ENCODE data around the gene CCDC38.

CCDC38 gene

GRCh38 chr12:95956557-95957145 is 14.2 kb upstream of the CCDC38 start:
- H3K4me2 ChIP-seq (ENCODE audit: low read length) = no peak overlapping the region
- no peak for DNase-seq

GRCh38 chr12:95955549-95956159 is 13.2 kb upstream of the CCDC38 start:
- no peak overlapping the region for H3K56ac ChIP-seq (ENCODE audit: low read length)
- no peak overlapping the region for H2BK120ac ChIP-seq (ENCODE audit: low read depth, low read length)
- H3K36me3 ChIP-seq (ENCODE audit: control insufficient read depth, insufficient read depth, low read length) = no peaks in the 10 kb centered on the region
- H2BK15ac ChIP-seq (replicated peaks; ENCODE audit: low read depth) = no peak overlapping the region
- H3K4me2 ChIP-seq (ENCODE audit: low read length) = no peak overlapping the region
- DNase-seq = no peak
- H4K8ac ChIP-seq (ENCODE audit: low read depth, low read length) = no peak overlapping the region
- H3K18ac ChIP-seq (ENCODE audit: low read length) = no peak overlapping the region
- WGBS (ENCODE audit: extremely low coverage, insufficient coverage, low lambda C conversion rate) = no CpG with 5 or more reads among the region's 7 CpGs
- H4K5ac ChIP-seq (ENCODE audit: low read length) = no peak overlapping the region
- no peak overlapping the region for H3K23ac ChIP-seq (ENCODE audit: low read length)
- H3K79me2 ChIP-seq (ENCODE audit: control insufficient read depth, insufficient read depth, low read length) = no peaks in the 10 kb centered on the region
- H3K27ac ChIP-seq (ENCODE audit: low read depth, low read length) = no peak overlapping the region
- H3K4me1 ChIP-seq (ENCODE audit: control insufficient read depth, low read depth, low read length) = no peaks in the 10 kb centered on the region
- H3K27me3 ChIP-seq (ENCODE audit: insufficient read depth, low read length, poor library complexity) = no peaks in the 10 kb centered on the region
- H3K4me3 ChIP-seq (ENCODE audit: low read length) = no peak overlapping the region
- no peak overlapping the region for H2BK5ac ChIP-seq (ENCODE audit: low read length)
- H3K9ac ChIP-seq (ENCODE audit: low read length) = no peak overlapping the region
- no peak overlapping the region for H3K4ac ChIP-seq (ENCODE audit: low read depth, low read length)
- H2AK5ac ChIP-seq (ENCODE audit: low read length) = no peak overlapping the region
- H3K79me1 ChIP-seq (ENCODE audit: low read length) = no peaks in the 10 kb centered on the region

More at GRCh38 chr12:95956557-95957145, 14.2 kb upstream of the CCDC38 start:
- H4K8ac ChIP-seq (ENCODE audit: low read depth, low read length) = no peak overlapping the region
- WGBS (ENCODE audit: extremely low coverage, insufficient coverage, low lambda C conversion rate) = no CpG with 5 or more reads among the region's 27 CpGs
- H2BK15ac ChIP-seq (replicated peaks; ENCODE audit: low read depth) = no peak overlapping the region
- no peak overlapping the region for H3K23ac ChIP-seq (ENCODE audit: low read length)
- H3K56ac ChIP-seq (ENCODE audit: low read length) = no peak overlapping the region
- H2BK120ac ChIP-seq (ENCODE audit: low read depth, low read length) = no peak overlapping the region
- no peaks in the 10 kb centered on the region for H3K27me3 ChIP-seq (ENCODE audit: insufficient read depth, low read length, poor library complexity)
- no peaks in the 10 kb centered on the region for H3K4me1 ChIP-seq (ENCODE audit: control insufficient read depth, low read depth, low read length)
- no peaks in the 10 kb centered on the region for H3K79me2 ChIP-seq (ENCODE audit: control insufficient read depth, insufficient read depth, low read length)
- no peak overlapping the region for H2AK5ac ChIP-seq (ENCODE audit: low read length)
- H3K79me1 ChIP-seq (ENCODE audit: low read length) = no peaks in the 10 kb centered on the region
- H3K4ac ChIP-seq (ENCODE audit: low read depth, low read length) = no peak overlapping the region
- no peak overlapping the region for H3K4me3 ChIP-seq (ENCODE audit: low read length)
- H3K27ac ChIP-seq (ENCODE audit: low read depth, low read length) = no peak overlapping the region
- H4K5ac ChIP-seq (ENCODE audit: low read length) = no peak overlapping the region
- no peak overlapping the region for H2BK5ac ChIP-seq (ENCODE audit: low read length)
- no peaks in the 10 kb centered on the region for H3K36me3 ChIP-seq (ENCODE audit: control insufficient read depth, insufficient read depth, low read length)
- H3K9ac ChIP-seq (ENCODE audit: low read length) = no peak overlapping the region
- H3K18ac ChIP-seq (ENCODE audit: low read length) = no peak overlapping the region

GRCh38 chr12:95953000-95953399 is 10.6 kb upstream of the CCDC38 start:
- no peak overlapping the region for H4K8ac ChIP-seq (ENCODE audit: low read depth, low read length)
- no peak overlapping the region for H2BK15ac ChIP-seq (replicated peaks; ENCODE audit: low read depth)
- H3K4ac ChIP-seq (ENCODE audit: low read depth, low read length) = no peak overlapping the region
- no peak overlapping the region for H3K23ac ChIP-seq (ENCODE audit: low read length)
- H3K4me2 ChIP-seq (ENCODE audit: low read length) = no peak overlapping the region
- no peak overlapping the region for H2BK5ac ChIP-seq (ENCODE audit: low read length)
- H3K18ac ChIP-seq (ENCODE audit: low read length) = no peak overlapping the region
- no peaks in the 10 kb centered on the region for H3K79me1 ChIP-seq (ENCODE audit: low read length)
- no peaks in the 10 kb centered on the region for H3K79me2 ChIP-seq (ENCODE audit: control insufficient read depth, insufficient read depth, low read length)
- H3K36me3 ChIP-seq (ENCODE audit: control insufficient read depth, insufficient read depth, low read length) = no peaks in the 10 kb centered on the region
- WGBS (ENCODE audit: extremely low coverage, insufficient coverage, low lambda C conversion rate) = no CpG with 5 or more reads among the region's 1 CpG
- H4K5ac ChIP-seq (ENCODE audit: low read length) = no peak overlapping the region
- H3K4me3 ChIP-seq (ENCODE audit: low read length) = no peak overlapping the region
- H2BK120ac ChIP-seq (ENCODE audit: low read depth, low read length) = no peak overlapping the region
- no peak for DNase-seq
- no peak overlapping the region for H2AK5ac ChIP-seq (ENCODE audit: low read length)
- no peak overlapping the region for H3K56ac ChIP-seq (ENCODE audit: low read length)
- no peaks in the 10 kb centered on the region for H3K27me3 ChIP-seq (ENCODE audit: insufficient read depth, low read length, poor library complexity)
- no peak overlapping the region for H3K9ac ChIP-seq (ENCODE audit: low read length)
- no peaks in the 10 kb centered on the region for H3K4me1 ChIP-seq (ENCODE audit: control insufficient read depth, low read depth, low read length)
- H3K27ac ChIP-seq (ENCODE audit: low read depth, low read length) = no peak overlapping the region

- no peak overlapping the region for H3K18ac ChIP-seq (ENCODE audit: low read length)
- H4K8ac ChIP-seq (ENCODE audit: low read depth, low read length) = no peak overlapping the region
- no peak overlapping the region for H3K4ac ChIP-seq (ENCODE audit: low read depth, low read length)
- no peaks in the 10 kb centered on the region for H3K27me3 ChIP-seq (ENCODE audit: insufficient read depth, low read length, poor library complexity)
- no peak overlapping the region for H3K4me3 ChIP-seq (ENCODE audit: low read length)
- H3K4me1 ChIP-seq (ENCODE audit: control insufficient read depth, low read depth, low read length) = no peaks in the 10 kb centered on the region
- no peak overlapping the region for H2AK5ac ChIP-seq (ENCODE audit: low read length)
- H4K5ac ChIP-seq (ENCODE audit: low read length) = no peak overlapping the region
- H3K9ac ChIP-seq (ENCODE audit: low read length) = no peak overlapping the region
- no peaks in the 10 kb centered on the region for H3K79me2 ChIP-seq (ENCODE audit: control insufficient read depth, insufficient read depth, low read length)
- H3K27ac ChIP-seq (ENCODE audit: low read depth, low read length) = no peak overlapping the region
- H3K36me3 ChIP-seq (ENCODE audit: control insufficient read depth, insufficient read depth, low read length) = no peaks in the 10 kb centered on the region
- H2BK5ac ChIP-seq (ENCODE audit: low read length) = no peak overlapping the region
- no peak overlapping the region for H3K23ac ChIP-seq (ENCODE audit: low read length)
- H2BK120ac ChIP-seq (ENCODE audit: low read depth, low read length) = no peak overlapping the region
- H3K79me1 ChIP-seq (ENCODE audit: low read length) = no peaks in the 10 kb centered on the region
- H2BK15ac ChIP-seq (replicated peaks; ENCODE audit: low read depth) = no peak overlapping the region
- H3K4me2 ChIP-seq (ENCODE audit: low read length) = no peak overlapping the region
- no peak overlapping the region for H3K56ac ChIP-seq (ENCODE audit: low read length)
- DNase-seq = no peak
Measured at GRCh38 chr12:95951515-95951914, 9.1 kb upstream of the CCDC38 start.

- Histone ChIP-seq H3K23ac (ENCODE audit: low read length) (no peak overlapping the region), H2AK5ac (ENCODE audit: low read length) (no peak overlapping the region), H4K8ac (ENCODE audit: low read depth, low read length) (no peak overlapping the region), H3K4ac (ENCODE audit: low read depth, low read length) (no peak overlapping the region), H4K5ac (ENCODE audit: low read length) (no peak overlapping the region), H3K36me3 (ENCODE audit: control insufficient read depth, insufficient read depth, low read length) (no peaks in the 10 kb centered on the region), H3K4me2 (ENCODE audit: low read length) (no peak overlapping the region), H3K27me3 (ENCODE audit: insufficient read depth, low read length, poor library complexity) (no peaks in the 10 kb centered on the region), H3K79me2 (ENCODE audit: control insufficient read depth, insufficient read depth, low read length) (no peaks in the 10 kb centered on the region), H3K4me3 (ENCODE audit: low read length) (no peak overlapping the region), H2BK120ac (ENCODE audit: low read depth, low read length) (no peak overlapping the region), H2BK15ac (replicated peaks; ENCODE audit: low read depth) (no peak overlapping the region), H3K56ac (ENCODE audit: low read length) (no peak overlapping the region), H3K9ac (ENCODE audit: low read length) (no peak overlapping the region), H3K27ac (ENCODE audit: low read depth, low read length) (no peak overlapping the region), H3K79me1 (ENCODE audit: low read length) (no peaks in the 10 kb centered on the region), H3K4me1 (ENCODE audit: control insufficient read depth, low read depth, low read length) (no peaks in the 10 kb centered on the region), H2BK5ac (ENCODE audit: low read length) (no peak overlapping the region), H3K18ac (ENCODE audit: low read length) (no peak overlapping the region)
- WGBS (ENCODE audit: extremely low coverage, insufficient coverage, low lambda C conversion rate) = no CpG with 5 or more reads among the region's 4 CpGs
- no peak for DNase-seq
Measured at GRCh38 chr12:95949477-95950206, 7.2 kb upstream of the CCDC38 start.

All from mesendoderm (in vitro differentiated cells).